HEK293 (cell line): ENCODE results near the gene RHOB.
A peak's percentile ranks its signal among the peaks of the same experiment; 100 is the strongest.

Experiments
- CTCF ChIA-PET: fragments of 350-600 bp; formaldehyde crosslinking; extraction: SDS; loops from one replicate; lab custom pipeline; 2021; ENCODE audit warnings: antibody characterized with exemption; lab: Yijun Ruan, JAX
- POLR2A ChIA-PET: fragments of 300-600 bp; formaldehyde crosslinking; extraction: SDS; loops from one replicate; lab custom pipeline; 2020; ENCODE audit warnings: antibody characterized with exemption, inconsistent platforms; lab: Yijun Ruan, JAX
- H3K27ac ChIP-seq: fragments of 200-500 bp; sonication (Bioruptor generic); 2 replicates; pipeline ENCODE4 v1.5.1; 2014; ENCODE audit warnings: low read depth, low read length, control low read depth, inconsistent platforms; ENCODE audit errors: extremely low read depth
- H3K36me3 ChIP-seq, 2 experiments: fragments of 200-500 bp in 1 of 2; sonication (Bioruptor generic) in 1 of 2; 1 replicate in 1 of 2; 2 replicates in 1 of 2; pipeline ENCODE4 v1.5.1; 2014 to 2017; ENCODE audit warnings: inconsistent platforms in 2 of 2, low read length in 2 of 2; ENCODE audit not compliant: control insufficient read depth in 2 of 2, insufficient read depth in 1 of 2
- H3K4me1 ChIP-seq: fragments of 200-500 bp; sonication (Bioruptor generic); 2 replicates; pipeline ENCODE4 v1.5.1; 2014; ENCODE audit warnings: mild to moderate bottlenecking, low read length, inconsistent platforms; ENCODE audit not compliant: control insufficient read depth, insufficient read depth
- H3K4me3 ChIP-seq: 2 replicates; pipeline ENCODE4 v1.5.1; 2011; ENCODE audit warnings: low read depth, mild to moderate bottlenecking, control low read depth, low read length, moderate library complexity
- H3K9me3 ChIP-seq: fragments of 200-500 bp; sonication (Bioruptor generic); 2 replicates; pipeline ENCODE4 v1.5.1; 2014; ENCODE audit warnings: low read depth, low read length, inconsistent platforms; ENCODE audit not compliant: control insufficient read depth, insufficient read depth
- FEZF1 ChIP-seq: fragments of 450-650 bp; formaldehyde crosslinking; IDR thresholded peaks from 2 replicates; pipeline ENCODE4 v1.5.1; 2016; ENCODE audit warnings: missing biosample characterization, missing genetic modification characterization
- GLI2 ChIP-seq: fragments of 450-650 bp; formaldehyde crosslinking; IDR thresholded peaks from 2 replicates; pipeline ENCODE4; 2017; ENCODE audit warnings: missing biosample characterization, missing genetic modification characterization, low read depth, borderline replicate concordance
- HOXC10 ChIP-seq: sonication (generic); formaldehyde crosslinking; IDR thresholded peaks from 2 replicates; pipeline ENCODE4 v1.8.1; 2023; ENCODE audit warnings: mild to moderate bottlenecking, missing genetic modification reagents
- SETDB1 ChIP-seq: IDR thresholded peaks from one replicate; pipeline ENCODE4 v1.6.1; 2017; ENCODE audit warnings: mild to moderate bottlenecking, low read length, moderate library complexity, mixed read lengths; ENCODE audit not compliant: insufficient read length
- ZBTB1 ChIP-seq: fragments of 450-650 bp; formaldehyde crosslinking; IDR thresholded peaks from 2 replicates; pipeline ENCODE4 v1.5.1; 2016; ENCODE audit warnings: missing biosample characterization, missing genetic modification characterization
- ZFP3 ChIP-seq: fragments of 450-650 bp; formaldehyde crosslinking; IDR thresholded peaks from 2 replicates; pipeline ENCODE4 v1.5.1; 2016; ENCODE audit warnings: low read depth, missing biosample characterization, missing genetic modification characterization
- ZIC2 ChIP-seq: fragments of 450-650 bp; formaldehyde crosslinking; IDR thresholded peaks from 2 replicates; pipeline ENCODE4 v1.5.1; 2016; ENCODE audit warnings: missing biosample characterization, missing genetic modification characterization
- ZNF114 ChIP-seq: fragments of 450-650 bp; formaldehyde crosslinking; IDR thresholded peaks from 2 replicates; pipeline ENCODE4 v1.5.0; 2017; ENCODE audit warnings: missing biosample characterization, missing genetic modification characterization
- ZNF138 ChIP-seq: fragments of 450-650 bp; formaldehyde crosslinking; IDR thresholded peaks from 2 replicates; pipeline ENCODE4 v1.5.1; 2016; ENCODE audit warnings: missing biosample characterization, missing genetic modification characterization, borderline replicate concordance
- ZNF175 ChIP-seq: fragments of 450-650 bp; formaldehyde crosslinking; IDR thresholded peaks from 2 replicates; pipeline ENCODE4 v1.5.1; 2016; ENCODE audit warnings: missing biosample characterization, missing genetic modification characterization
- ZNF302 ChIP-seq: fragments of 450-650 bp; formaldehyde crosslinking; IDR thresholded peaks from 2 replicates; pipeline ENCODE4 v1.5.1; 2016; ENCODE audit warnings: missing biosample characterization, missing genetic modification characterization, low read depth
- ZNF366 ChIP-seq: fragments of 450-650 bp; formaldehyde crosslinking; conservative IDR thresholded peaks from 2 replicates; pipeline ENCODE4 v1.5.1; 2016; ENCODE audit warnings: missing biosample characterization, missing genetic modification characterization
- ZNF548 ChIP-seq: fragments of 450-650 bp; formaldehyde crosslinking; IDR thresholded peaks from 2 replicates; pipeline ENCODE4 v1.5.1; 2016; ENCODE audit warnings: missing biosample characterization, missing genetic modification characterization
- ZNF585B ChIP-seq: fragments of 450-650 bp; formaldehyde crosslinking; IDR thresholded peaks from 2 replicates; pipeline ENCODE4 v1.5.1; 2016; ENCODE audit warnings: missing biosample characterization, missing genetic modification characterization
- ZNF596 ChIP-seq: fragments of 450-650 bp; IDR thresholded peaks from 2 replicates; pipeline ENCODE4 v1.5.0; 2018; ENCODE audit warnings: missing biosample characterization, mild to moderate bottlenecking, missing genetic modification characterization, moderate library complexity
- ZNF654 ChIP-seq: fragments of 450-650 bp; formaldehyde crosslinking; IDR thresholded peaks from 2 replicates; pipeline ENCODE4 v1.5.1; 2016; ENCODE audit warnings: low read depth, missing biosample characterization, missing genetic modification characterization
- ZNF670 ChIP-seq: fragments of 450-650 bp; formaldehyde crosslinking; IDR thresholded peaks from 2 replicates; pipeline ENCODE4 v1.5.1; 2016; ENCODE audit warnings: missing biosample characterization, missing genetic modification characterization, low read depth
- ZNF843 ChIP-seq: fragments of 450-650 bp; formaldehyde crosslinking; IDR thresholded peaks from 2 replicates; pipeline ENCODE4 v1.5.1; 2016; ENCODE audit warnings: missing biosample characterization, missing genetic modification characterization
- ZSCAN30 ChIP-seq: fragments of 450-650 bp; IDR thresholded peaks from 2 replicates; pipeline ENCODE4 v1.5.1; 2018; ENCODE audit warnings: missing biosample characterization, mild to moderate bottlenecking, missing genetic modification characterization, moderate library complexity
- TF ChIP-seq, protein P1 (sequence below): fragments of 450-650 bp; formaldehyde crosslinking; IDR thresholded peaks from 2 replicates; pipeline ENCODE4 v1.5.1; 2017; ENCODE audit warnings: missing biosample characterization, missing genetic modification characterization
- TF ChIP-seq, protein P2 (sequence below): fragments of 450-650 bp; formaldehyde crosslinking; IDR thresholded peaks from 2 replicates; pipeline ENCODE4 v1.5.1; 2016; ENCODE audit warnings: missing biosample characterization, missing genetic modification characterization
- TF ChIP-seq, protein P3 (sequence below): fragments of 450-650 bp; formaldehyde crosslinking; IDR thresholded peaks from 2 replicates; pipeline ENCODE4 v1.5.1; 2016; ENCODE audit warnings: missing biosample characterization, missing genetic modification characterization, borderline replicate concordance
- TF ChIP-seq, protein P4 (sequence below): fragments of 450-650 bp; formaldehyde crosslinking; IDR thresholded peaks from 2 replicates; pipeline ENCODE4 v1.5.1; 2016; ENCODE audit warnings: missing biosample characterization, missing genetic modification characterization, borderline replicate concordance

RHOB gene

DNA sequence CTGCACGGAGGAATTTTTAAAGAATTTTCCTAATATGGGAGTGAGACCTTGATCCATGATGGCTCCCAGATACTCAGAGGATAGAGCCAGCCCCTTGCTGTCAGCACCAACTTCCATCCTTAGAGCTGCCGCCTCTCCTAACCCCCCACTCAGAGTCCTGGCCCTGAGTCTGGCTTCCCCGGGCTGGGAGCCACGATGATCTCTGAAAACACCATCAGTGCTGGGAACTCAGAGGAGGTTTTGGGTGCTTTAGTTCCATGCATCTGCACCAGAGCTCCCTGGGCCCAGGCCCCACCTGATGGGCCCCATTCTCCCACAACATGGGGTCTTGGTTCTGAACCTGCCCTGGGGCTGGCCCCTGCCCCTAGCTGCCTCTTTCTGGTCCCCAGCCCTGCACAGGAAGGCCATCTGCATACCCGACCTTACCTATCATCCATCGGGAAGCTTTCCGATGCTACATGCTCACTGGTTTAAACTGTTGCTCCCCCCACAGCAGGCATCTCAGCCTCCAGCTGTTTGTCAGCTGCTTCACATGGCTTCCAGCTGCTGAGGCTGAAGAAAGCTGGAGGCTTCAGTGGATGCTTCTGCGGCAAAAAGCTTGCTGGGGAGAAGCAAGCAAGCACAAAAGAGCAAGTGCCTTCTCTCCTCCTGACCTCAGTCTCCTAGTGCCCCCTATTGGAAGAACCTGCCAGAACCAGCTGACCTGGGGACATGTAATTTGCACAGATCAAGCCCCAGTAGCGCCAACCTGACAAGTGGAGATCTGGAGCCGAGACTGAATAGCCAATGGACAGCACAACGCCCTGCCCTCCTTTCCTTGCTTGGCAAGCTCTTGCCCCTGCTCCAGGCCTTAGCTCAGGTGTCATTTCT lies 24.2 kb upstream of the RHOB start:
- TF ChIP-seq ZNF585B, result no peak
- TF ChIP-seq ZNF654 (tag by site-specific recombination), result peak; percentile 31
- peak; percentile 59; the same call in 1 of the 2 replicates for TF ChIP-seq ZIC2
- ChIA-PET CTCF (interaction anchor here (0.6 to 4.1 kb wide), 16 partner anchors 9 to 255 kb away, joined by 3 to 20 read pairs (median 6); partner anchors contain the start of gene HS1BP3), POLR2A (interaction anchor here (3.5 kb wide), 1 partner anchor 24 kb away, joined by 22 read pairs; the partner anchor contains the start of gene RHOB)
- H3K9me3 ChIP-seq, result no peaks in the 10 kb centered on the region
- no peak overlapping the region for H3K27ac ChIP-seq
- no peaks in the 10 kb centered on the region for H3K36me3 ChIP-seq
- H3K4me3 ChIP-seq, result no peak overlapping the region
- no peaks in the 10 kb centered on the region for H3K4me1 ChIP-seq

DNA sequence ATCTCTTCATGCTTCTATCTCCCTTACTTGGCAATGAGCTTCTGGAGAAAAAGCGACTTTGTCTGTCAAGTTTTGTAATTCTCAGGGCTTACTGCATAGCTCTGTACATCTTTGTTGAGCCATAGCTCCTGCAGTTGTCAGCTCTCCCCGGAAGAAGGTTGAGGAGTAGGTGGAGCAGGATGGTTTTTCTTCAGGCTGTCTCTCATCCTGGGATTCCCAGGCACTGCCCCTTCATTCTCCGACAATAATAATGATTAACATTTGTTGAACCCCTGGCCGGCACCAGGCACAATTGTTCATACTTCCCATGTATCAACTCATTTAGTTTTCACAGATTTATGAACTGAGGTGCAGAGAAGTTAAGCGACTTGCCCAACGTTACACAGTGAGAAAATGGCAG lies 23.5 kb upstream of the RHOB start:
- Histone ChIP-seq H3K9me3 (no peaks in the 10 kb centered on the region), H3K4me1 (no peaks in the 10 kb centered on the region), H3K4me3 (no peak overlapping the region), H3K27ac (no peak overlapping the region), H3K36me3 (no peaks in the 10 kb centered on the region)
- TF ChIP-seq, protein P1, sequence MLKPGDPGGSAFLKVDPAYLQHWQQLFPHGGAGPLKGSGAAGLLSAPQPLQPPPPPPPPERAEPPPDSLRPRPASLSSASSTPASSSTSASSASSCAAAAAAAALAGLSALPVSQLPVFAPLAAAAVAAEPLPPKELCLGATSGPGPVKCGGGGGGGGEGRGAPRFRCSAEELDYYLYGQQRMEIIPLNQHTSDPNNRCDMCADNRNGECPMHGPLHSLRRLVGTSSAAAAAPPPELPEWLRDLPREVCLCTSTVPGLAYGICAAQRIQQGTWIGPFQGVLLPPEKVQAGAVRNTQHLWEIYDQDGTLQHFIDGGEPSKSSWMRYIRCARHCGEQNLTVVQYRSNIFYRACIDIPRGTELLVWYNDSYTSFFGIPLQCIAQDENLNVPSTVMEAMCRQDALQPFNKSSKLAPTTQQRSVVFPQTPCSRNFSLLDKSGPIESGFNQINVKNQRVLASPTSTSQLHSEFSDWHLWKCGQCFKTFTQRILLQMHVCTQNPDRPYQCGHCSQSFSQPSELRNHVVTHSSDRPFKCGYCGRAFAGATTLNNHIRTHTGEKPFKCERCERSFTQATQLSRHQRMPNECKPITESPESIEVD, result no peak
- TF ChIP-seq GLI2 (no peak), ZFP3 (no peak), ZSCAN30 (no peak), SETDB1 (no peak)
- ChIA-PET CTCF (interaction anchor here (0.6 to 4.1 kb wide), 14 partner anchors 9 to 254 kb away, joined by 3 to 20 read pairs (median 6); partner anchors contain the start of gene HS1BP3), POLR2A (interaction anchor here (3.5 kb wide), 1 partner anchor 24 kb away, joined by 22 read pairs; the partner anchor contains the start of gene RHOB)

DNA sequence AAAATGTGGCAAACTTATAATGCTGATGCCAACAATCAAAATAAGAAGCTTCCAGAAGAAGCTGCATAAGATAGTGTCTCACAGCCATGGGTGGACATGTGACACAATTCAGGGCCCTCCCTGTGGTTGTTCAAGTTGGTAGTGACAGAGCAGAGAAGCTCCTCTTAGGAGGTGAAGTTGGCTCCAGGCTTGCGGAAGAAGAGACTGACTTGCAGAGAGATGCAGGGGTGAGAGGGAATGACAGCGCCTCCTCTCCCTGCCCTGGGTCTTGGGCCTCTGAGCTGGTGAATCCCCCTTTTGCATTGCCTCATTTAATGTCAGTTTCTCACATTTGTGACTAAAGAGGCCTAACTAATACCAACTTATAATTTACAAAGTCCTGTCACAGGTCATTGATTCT lies 23.0 kb upstream of the RHOB start:
- Histone ChIP-seq H3K27ac (no peak overlapping the region), H3K4me3 (no peak overlapping the region), H3K9me3 (no peaks in the 10 kb centered on the region), H3K4me1 (no peaks in the 10 kb centered on the region), H3K36me3 (no peaks in the 10 kb centered on the region)
- POLR2A ChIA-PET, result interaction anchor here (3.5 kb wide), 1 partner anchor 23 kb away, joined by 22 read pairs; the partner anchor contains the start of gene RHOB
- CTCF ChIA-PET, result interaction anchor here (0.6 to 4.1 kb wide), 13 partner anchors 9 to 227 kb away, joined by 3 to 20 read pairs (median 6); partner anchors contain the start of gene HS1BP3
- no peak for TF ChIP-seq ZNF175
- TF ChIP-seq ZNF670 (tag by site-specific recombination), result no peak
- no peak for TF ChIP-seq ZNF114 (tag by site-specific recombination)
- no peak for TF ChIP-seq ZNF138 (tag by site-specific recombination)
- TF ChIP-seq ZNF302 (tag by site-specific recombination), result no peak
- no peak for TF ChIP-seq HOXC10 (CRISPR knock-in tag)
- TF ChIP-seq, protein P2, sequence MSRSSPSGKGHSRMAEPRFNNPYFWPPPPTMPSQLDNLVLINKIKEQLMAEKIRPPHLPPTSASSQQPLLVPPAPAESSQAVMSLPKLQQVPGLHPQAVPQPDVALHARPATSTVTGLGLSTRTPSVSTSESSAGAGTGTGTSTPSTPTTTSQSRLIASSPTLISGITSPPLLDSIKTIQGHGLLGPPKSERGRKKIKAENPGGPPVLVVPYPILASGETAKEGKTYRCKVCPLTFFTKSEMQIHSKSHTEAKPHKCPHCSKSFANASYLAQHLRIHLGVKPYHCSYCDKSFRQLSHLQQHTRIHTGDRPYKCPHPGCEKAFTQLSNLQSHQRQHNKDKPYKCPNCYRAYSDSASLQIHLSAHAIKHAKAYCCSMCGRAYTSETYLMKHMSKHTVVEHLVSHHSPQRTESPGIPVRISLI (tag by site-specific recombination), result no peak
- TF ChIP-seq FEZF1, result no peak
- TF ChIP-seq ZNF548 (tag by site-specific recombination), result no peak
- TF ChIP-seq ZNF843 (tag by site-specific recombination), result no peak
- TF ChIP-seq, protein P3, sequence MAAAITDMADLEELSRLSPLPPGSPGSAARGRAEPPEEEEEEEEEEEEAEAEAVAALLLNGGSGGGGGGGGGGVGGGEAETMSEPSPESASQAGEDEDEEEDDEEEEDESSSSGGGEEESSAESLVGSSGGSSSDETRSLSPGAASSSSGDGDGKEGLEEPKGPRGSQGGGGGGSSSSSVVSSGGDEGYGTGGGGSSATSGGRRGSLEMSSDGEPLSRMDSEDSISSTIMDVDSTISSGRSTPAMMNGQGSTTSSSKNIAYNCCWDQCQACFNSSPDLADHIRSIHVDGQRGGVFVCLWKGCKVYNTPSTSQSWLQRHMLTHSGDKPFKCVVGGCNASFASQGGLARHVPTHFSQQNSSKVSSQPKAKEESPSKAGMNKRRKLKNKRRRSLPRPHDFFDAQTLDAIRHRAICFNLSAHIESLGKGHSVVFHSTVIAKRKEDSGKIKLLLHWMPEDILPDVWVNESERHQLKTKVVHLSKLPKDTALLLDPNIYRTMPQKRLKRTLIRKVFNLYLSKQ (tag by site-specific recombination), result no peak
- TF ChIP-seq ZNF366 (tag by site-specific recombination), result no peak
- no peak for TF ChIP-seq ZNF654 (tag by site-specific recombination)
- TF ChIP-seq, protein P4, sequence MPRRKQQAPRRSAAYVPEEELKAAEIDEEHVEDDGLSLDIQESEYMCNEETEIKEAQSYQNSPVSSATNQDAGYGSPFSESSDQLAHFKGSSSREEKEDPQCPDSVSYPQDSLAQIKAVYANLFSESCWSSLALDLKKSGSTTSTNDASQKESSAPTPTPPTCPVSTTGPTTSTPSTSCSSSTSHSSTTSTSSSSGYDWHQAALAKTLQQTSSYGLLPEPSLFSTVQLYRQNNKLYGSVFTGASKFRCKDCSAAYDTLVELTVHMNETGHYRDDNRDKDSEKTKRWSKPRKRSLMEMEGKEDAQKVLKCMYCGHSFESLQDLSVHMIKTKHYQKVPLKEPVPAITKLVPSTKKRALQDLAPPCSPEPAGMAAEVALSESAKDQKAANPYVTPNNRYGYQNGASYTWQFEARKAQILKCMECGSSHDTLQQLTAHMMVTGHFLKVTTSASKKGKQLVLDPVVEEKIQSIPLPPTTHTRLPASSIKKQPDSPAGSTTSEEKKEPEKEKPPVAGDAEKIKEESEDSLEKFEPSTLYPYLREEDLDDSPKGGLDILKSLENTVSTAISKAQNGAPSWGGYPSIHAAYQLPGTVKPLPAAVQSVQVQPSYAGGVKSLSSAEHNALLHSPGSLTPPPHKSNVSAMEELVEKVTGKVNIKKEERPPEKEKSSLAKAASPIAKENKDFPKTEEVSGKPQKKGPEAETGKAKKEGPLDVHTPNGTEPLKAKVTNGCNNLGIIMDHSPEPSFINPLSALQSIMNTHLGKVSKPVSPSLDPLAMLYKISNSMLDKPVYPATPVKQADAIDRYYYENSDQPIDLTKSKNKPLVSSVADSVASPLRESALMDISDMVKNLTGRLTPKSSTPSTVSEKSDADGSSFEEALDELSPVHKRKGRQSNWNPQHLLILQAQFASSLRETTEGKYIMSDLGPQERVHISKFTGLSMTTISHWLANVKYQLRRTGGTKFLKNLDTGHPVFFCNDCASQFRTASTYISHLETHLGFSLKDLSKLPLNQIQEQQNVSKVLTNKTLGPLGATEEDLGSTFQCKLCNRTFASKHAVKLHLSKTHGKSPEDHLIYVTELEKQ (tag by site-specific recombination), result no peak
- no peak for TF ChIP-seq ZNF596 (tag by site-specific recombination)
- TF ChIP-seq ZBTB1 (tag by site-specific recombination), result no peak
